Small intestine (tissue), 7 donors: ENCODE data around the gene MYO3B. TPM values are rescaled to one million over a fixed set of nuclear protein-coding genes. Genes with fewer than 3 reads are reported as not detected.

Source experiments
- DNase-seq, 2 donors: peaks; one replicate each; pipeline versions ENCODE4 v3.0.0 to v3.0.0-alpha.2; 2013
- FAIRE-seq: peaks from 2 replicates; lab custom pipeline; 2012; peaks lifted over from hg19 to GRCh38; lab: Jason Lieb, UNC
- H3K27ac ChIP-seq, 3 donors: one replicate each; pipeline ENCODE4 v1.5.1; 2013; ENCODE audit warnings: low read length in 2 of 3, mild to moderate bottlenecking in 2 of 3, control low read depth in 1 of 3, inconsistent platforms in 1 of 3, low read depth in 1 of 3, moderate library complexity in 1 of 3
- H3K27me3 ChIP-seq, 3 donors: one replicate each; pipeline ENCODE4 v1.6.1; 2013; ENCODE audit warnings: low read length in 3 of 3, inconsistent platforms in 1 of 3; ENCODE audit not compliant: control insufficient read depth in 3 of 3, insufficient read depth in 3 of 3
- H3K36me3 ChIP-seq, 3 donors: one replicate each; pipeline ENCODE4 v1.6.1; 2013; ENCODE audit warnings: low read length in 3 of 3, inconsistent platforms in 1 of 3, low read depth in 1 of 3, mild to moderate bottlenecking in 1 of 3, moderate library complexity in 1 of 3; ENCODE audit not compliant: control insufficient read depth in 3 of 3, insufficient read depth in 2 of 3
- H3K4me1 ChIP-seq, 3 donors: one replicate each; pipeline ENCODE4 v1.6.1; 2013; ENCODE audit warnings: low read length in 2 of 3, inconsistent platforms in 1 of 3, low read depth in 1 of 3, mild to moderate bottlenecking in 1 of 3, moderate library complexity in 1 of 3; ENCODE audit not compliant: control insufficient read depth in 3 of 3, insufficient read depth in 2 of 3
- H3K4me3 ChIP-seq, 3 donors: one replicate each; pipeline ENCODE4 v1.5.1; 2013; ENCODE audit warnings: low read length in 3 of 3, control low read depth in 1 of 3, inconsistent platforms in 1 of 3, low read depth in 1 of 3, mild to moderate bottlenecking in 1 of 3, moderate library complexity in 1 of 3
- H3K9me3 ChIP-seq, 2 donors: one replicate each; pipeline ENCODE4 v1.6.1; 2013; ENCODE audit warnings: low read depth in 1 of 2, low read length in 1 of 2; ENCODE audit not compliant: control insufficient read depth in 2 of 2, insufficient read depth in 1 of 2
- WGBS, 3 donors: extraction: QIAGEN DNeasy Blood & Tissue Kit; methylation state at CpG; one replicate each; pipeline ENCODE4 v1.1.7; 2013; 5-methylcytosine and 5-hydroxymethylcytosine counted together
- polyA plus RNA-seq, 4 donors: library from polyadenylated mRNA; stranded (reverse) in 3 of 4; unstranded in 1 of 4; fragments of 200-250 nt in 3 of 4; fragments of 120-200 nt in 1 of 4; gene quantifications; one replicate each; pipeline versions ENCODE4 v1.2.1 to v1.2.3, GENCODE V29; 2013
- donor health status: healthy with polysubstance abuse.
- donor health status: control.
- donor health status: control.
- donor health status: Bipolar disorder and iron deficiency.
- donor health status: healthy.

The MYO3B gene
- polyA plus RNA-seq, 4 donors: 0.03 to 0.81 TPM; not detected in 2

DNA sequence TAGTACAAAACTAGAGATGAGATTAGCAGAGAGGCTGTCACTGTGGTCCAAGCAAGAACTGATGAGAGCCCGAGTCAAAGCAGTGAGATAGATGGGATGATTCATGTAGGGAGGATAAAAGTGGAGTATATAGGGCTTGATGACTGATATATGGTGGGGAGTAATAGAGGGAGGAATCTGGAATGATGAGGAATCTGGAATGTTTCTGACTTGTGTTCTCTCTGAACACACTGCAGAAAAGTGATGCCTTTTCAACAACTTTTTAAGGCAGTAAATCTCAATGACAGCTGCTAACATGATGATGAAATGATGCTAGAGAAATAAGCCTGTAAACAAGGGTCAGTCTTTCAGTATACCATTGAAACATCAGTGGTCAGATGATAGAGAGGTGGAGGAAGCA is 393.7 kb downstream of the MYO3B start:
- Histone ChIP-seq H3K4me3 (no peak overlapping the region), H3K27me3 (no peaks in the 10 kb centered on the region), H3K4me1 (peaks cover 0 to 11% (median 0%) of the 10 kb centered on the region in 3 donors), H3K27ac (no peak overlapping the region), H3K36me3 (no peaks in the 10 kb centered on the region), H3K9me3 (no peaks in the 10 kb centered on the region)
- FAIRE-seq: no peak
- WGBS, 3 donors: 83 to 94% (median 89%) methylated on average over 1 of the region's 1 CpG
- DNase-seq: no peak

DNA sequence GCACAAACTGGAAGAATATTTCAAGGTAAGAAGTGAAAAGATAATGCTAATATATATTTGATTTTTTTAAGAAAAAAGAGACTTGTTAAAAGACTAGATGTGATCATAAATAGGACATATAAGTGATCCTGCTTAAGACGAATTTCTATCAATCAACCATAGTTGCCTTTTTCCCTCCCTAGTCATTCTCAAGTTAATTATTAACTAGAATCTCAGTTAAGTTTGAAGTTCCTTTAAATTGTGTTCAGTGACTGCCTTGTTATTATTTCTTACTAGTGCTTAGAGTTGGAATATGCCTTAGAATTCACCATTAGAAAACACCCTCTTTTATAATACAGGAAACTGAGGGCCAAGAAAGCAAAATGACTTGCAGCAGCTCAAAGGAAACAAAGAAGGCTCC is 395.7 kb downstream of the MYO3B start:
- Histone ChIP-seq H3K4me3 (no peak overlapping the region), H3K9me3 (no peaks in the 10 kb centered on the region), H3K27ac (no peak overlapping the region), H3K27me3 (no peaks in the 10 kb centered on the region), H3K36me3 (no peaks in the 10 kb centered on the region), H3K4me1 (peaks cover 0 to 3% (median 0%) of the 10 kb centered on the region in 3 donors)
- FAIRE-seq: no peak
- WGBS, 3 donors: 18 to 56% (median 31%) methylated on average over 1 of the region's 1 CpG
- DNase-seq: peak; percentile 25 to 51

DNA sequence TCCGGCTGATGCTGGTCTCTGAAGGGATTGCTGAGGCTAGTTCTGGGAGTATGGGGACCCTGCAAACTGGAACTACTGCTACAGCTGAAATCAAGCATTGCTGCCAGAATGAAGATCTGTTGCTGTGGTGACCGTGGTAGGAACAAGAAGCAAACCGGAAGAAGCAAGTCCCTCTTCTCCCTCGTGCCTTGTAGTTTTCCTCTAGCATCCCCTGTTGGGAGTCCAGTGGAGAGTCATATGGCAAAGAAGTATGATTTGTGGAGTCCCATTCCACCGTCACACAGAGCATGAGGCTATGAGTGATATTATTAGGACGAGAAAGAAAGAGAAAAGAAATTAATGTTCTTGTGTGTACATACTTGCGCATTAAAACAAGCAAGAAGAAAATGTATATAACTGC is 398.3 kb downstream of the MYO3B start:
- no peaks in the 10 kb centered on the region for H3K27me3 ChIP-seq
- DNase-seq: no peak
- no peaks in the 10 kb centered on the region for H3K9me3 ChIP-seq
- WGBS, 3 donors: 86 to 91% (median 89%) methylated on average over 7 of the region's 7 CpGs
- peaks cover 0 to 3% (median 0%) of the 10 kb centered on the region in 3 donors for H3K4me1 ChIP-seq
- no peak overlapping the region for H3K4me3 ChIP-seq
- H3K36me3 ChIP-seq: no peaks in the 10 kb centered on the region
- FAIRE-seq: no peak
- no peak overlapping the region for H3K27ac ChIP-seq

DNA sequence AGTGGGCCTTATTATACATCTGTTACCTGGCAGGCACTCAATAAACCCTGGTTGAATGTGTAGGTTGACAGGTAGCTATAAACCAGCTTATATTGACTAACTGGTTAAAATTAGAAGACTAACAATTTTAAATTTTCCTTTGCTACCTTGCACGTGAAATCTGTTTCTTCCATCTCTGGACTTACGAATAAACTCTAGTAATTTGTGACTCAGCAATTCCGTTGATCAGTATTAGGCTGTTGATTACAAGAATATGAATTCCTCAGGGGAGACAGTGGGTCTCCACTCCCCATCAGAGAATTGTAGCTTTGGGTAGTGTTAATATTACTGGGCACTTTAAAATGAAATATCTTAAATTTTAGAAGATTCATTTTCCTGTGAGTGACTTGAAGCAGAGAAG is 399.4 kb downstream of the MYO3B start:
- Histone ChIP-seq H3K27me3 (no peaks in the 10 kb centered on the region), H3K4me1 (peaks cover 0 to 3% (median 0%) of the 10 kb centered on the region in 3 donors), H3K4me3 (no peak overlapping the region), H3K36me3 (no peaks in the 10 kb centered on the region), H3K9me3 (no peaks in the 10 kb centered on the region), H3K27ac (no peak overlapping the region)
- WGBS, 3 donors: 81 to 86% (median 82%) methylated on average over 3 of the region's 3 CpGs
- DNase-seq: no peak
- no peak for FAIRE-seq

DNA sequence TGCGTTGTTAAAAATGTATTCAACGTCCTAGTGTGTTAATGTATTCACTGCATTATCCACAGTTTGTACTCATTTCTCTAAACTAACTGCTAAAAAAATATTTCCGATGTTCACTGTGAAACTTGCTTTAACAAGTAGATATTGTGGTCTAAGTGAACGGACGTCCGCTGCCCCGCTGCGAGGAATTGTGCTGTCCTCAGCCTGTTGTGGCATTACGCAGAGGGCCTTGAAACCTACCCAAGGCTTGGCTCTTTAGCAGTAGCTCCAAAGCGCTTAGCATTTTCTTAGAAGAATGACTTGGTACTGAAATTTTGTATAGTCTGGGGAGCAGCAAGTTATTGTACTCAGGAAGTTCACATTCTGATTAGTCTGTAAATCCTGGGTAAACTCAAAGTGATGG is 400.7 kb downstream of the MYO3B start:
- Histone ChIP-seq H3K27ac (no peak overlapping the region), H3K9me3 (no peaks in the 10 kb centered on the region), H3K27me3 (no peaks in the 10 kb centered on the region), H3K4me1 (no peaks in the 10 kb centered on the region), H3K36me3 (no peaks in the 10 kb centered on the region), H3K4me3 (no peak overlapping the region)
- WGBS, 3 donors: 84 to 94% (median 85%) methylated on average over 10 of the region's 10 CpGs
- DNase-seq: no peak
- no peak for FAIRE-seq

DNA sequence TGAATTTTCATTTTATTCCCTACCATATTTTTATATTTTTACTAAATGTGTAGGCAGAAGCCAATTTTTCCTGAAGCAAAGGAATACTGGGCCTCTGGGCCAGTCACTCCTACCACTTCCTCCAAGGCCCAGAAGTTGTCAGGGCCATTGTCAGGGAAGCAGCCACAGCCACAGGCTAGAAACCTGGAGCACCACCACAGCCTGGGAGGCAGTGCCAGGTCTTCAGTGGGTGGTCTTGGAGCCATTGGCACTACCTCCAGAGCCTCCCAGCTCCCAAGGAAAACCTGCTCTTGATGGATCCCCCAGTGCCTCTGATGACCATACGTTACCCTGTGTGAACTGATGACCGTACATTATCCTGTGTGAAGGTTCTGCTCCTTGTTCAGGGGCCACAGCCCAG is 401.6 kb downstream of the MYO3B start:
- Histone ChIP-seq H3K27me3 (no peaks in the 10 kb centered on the region), H3K4me3 (no peak overlapping the region), H3K4me1 (no peaks in the 10 kb centered on the region), H3K9me3 (no peaks in the 10 kb centered on the region), H3K36me3 (no peaks in the 10 kb centered on the region), H3K27ac (no peak overlapping the region)
- DNase-seq (no peak), FAIRE-seq (no peak)
- 79 to 89% (median 87%) methylated on average over 2 of the region's 2 CpGs for WGBS, 3 donors

DNA sequence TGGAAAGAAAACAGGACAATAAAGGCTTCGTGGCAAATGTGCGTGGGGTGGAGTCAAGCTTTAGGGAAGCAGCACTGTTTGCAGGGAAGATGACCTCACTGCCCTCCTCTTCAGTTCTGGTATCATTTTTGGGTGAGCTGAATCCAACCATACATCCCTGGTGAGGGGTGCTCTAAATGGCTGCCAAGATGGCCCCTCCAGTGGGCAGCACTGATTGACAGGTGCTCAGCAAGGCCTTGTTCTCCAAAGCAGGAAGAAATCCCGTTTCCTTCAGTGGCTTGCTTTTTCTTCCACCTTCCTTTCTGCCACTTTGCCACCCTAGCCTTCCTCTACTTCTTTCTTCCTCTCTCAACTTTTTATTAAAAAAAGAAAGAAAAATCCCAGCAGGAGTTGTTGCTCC is 404.4 kb downstream of the MYO3B start:
- WGBS, 3 donors: 80 to 84% (median 83%) methylated on average over 3 of the region's 3 CpGs
- FAIRE-seq (no peak), DNase-seq (no peak)

DNA sequence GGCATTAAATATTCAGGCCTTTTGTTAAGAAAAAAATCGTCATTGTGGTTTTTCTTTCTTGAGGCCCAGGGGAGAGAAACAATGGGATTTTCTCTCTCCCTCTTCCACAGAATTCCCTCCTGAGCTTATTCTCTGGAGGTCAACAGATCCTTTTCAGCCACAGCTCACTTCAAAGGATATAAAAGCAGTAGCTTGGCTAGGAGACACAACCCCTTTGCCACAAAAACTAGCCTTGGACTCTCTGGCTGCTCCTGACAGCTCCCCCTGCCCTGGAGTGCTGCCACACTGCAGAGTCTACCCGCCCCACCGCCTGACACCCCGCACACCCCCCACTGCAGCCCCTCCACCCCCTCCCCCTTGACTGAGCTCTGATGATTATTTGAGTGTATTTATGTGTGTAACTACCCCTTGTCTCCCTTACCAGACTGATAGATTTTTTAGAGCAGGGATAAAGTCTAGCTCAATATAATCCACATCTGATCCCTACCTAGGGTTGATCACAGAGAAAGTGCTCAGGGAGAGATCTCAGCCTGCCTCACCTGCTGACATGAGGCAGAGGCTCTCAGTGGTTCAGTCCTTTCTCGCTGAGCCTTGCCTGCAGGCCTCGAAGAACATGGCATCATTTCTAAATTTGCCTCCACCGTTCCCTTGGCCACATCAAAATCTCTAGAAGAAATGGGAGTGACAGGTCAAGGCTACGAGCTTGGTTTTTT is 405.0 kb downstream of the MYO3B start:
- FAIRE-seq: no peak

More for the DNA sequence above, 404.4 kb downstream of the MYO3B start:
- Histone ChIP-seq H3K27ac (no peak overlapping the region), H3K4me1 (no peaks in the 10 kb centered on the region), H3K27me3 (no peaks in the 10 kb centered on the region), H3K36me3 (no peaks in the 10 kb centered on the region), H3K9me3 (no peaks in the 10 kb centered on the region), H3K4me3 (no peak overlapping the region)

DNA sequence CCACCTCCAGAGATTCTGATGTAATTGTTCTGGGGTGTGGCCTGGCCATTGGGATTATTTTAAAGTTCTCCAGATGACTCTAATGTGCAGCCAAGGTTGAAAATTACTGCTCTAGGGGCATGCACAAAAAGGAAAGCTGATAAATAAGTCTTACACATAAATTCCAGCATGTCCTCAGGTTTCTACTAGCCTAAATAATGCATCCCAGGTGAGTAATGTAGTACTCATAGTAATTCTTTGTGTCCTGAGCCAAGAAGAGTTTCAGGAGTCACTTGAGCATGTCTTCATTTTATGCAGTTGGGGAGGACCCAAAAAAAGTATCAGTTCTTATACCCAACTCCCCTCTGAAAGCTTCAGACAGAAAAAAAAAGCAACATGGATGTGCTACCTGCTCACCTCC is 407.1 kb downstream of the MYO3B start:
- Histone ChIP-seq H3K9me3 (no peaks in the 10 kb centered on the region), H3K4me1 (no peaks in the 10 kb centered on the region), H3K36me3 (no peaks in the 10 kb centered on the region), H3K4me3 (no peak overlapping the region), H3K27me3 (no peaks in the 10 kb centered on the region), H3K27ac (no peak overlapping the region)
- DNase-seq (no peak), FAIRE-seq (no peak)

More for the DNA sequence above, 405.0 kb downstream of the MYO3B start:
- no peak for DNase-seq
- no peaks in the 10 kb centered on the region for H3K27me3 ChIP-seq
- no peaks in the 10 kb centered on the region for H3K36me3 ChIP-seq
- H3K4me1 ChIP-seq: no peaks in the 10 kb centered on the region
- WGBS, 3 donors: 80 to 88% (median 80%) methylated on average over 8 of the region's 8 CpGs
- H3K9me3 ChIP-seq: no peaks in the 10 kb centered on the region
- H3K4me3 ChIP-seq: no peak overlapping the region
- no peak overlapping the region for H3K27ac ChIP-seq
